NCI-H1105 treated with DMSO at 0.1 percent for 48 hours (cell line): ENCODE results near the gene MFSD6.
A peak's percentile ranks its signal among the peaks of the same experiment; 100 is the strongest.
"Not testable (repeated sequence)": the region's sequence is repeated elsewhere in the genome, so short reads cannot be mapped to it uniquely, and the experiment has no call there.

ENCODE experiments used
- DNase-seq: peaks from one replicate; lab custom pipeline; 2025; lab: John Stamatoyannopoulos, UW

Gene MFSD6

DNA sequence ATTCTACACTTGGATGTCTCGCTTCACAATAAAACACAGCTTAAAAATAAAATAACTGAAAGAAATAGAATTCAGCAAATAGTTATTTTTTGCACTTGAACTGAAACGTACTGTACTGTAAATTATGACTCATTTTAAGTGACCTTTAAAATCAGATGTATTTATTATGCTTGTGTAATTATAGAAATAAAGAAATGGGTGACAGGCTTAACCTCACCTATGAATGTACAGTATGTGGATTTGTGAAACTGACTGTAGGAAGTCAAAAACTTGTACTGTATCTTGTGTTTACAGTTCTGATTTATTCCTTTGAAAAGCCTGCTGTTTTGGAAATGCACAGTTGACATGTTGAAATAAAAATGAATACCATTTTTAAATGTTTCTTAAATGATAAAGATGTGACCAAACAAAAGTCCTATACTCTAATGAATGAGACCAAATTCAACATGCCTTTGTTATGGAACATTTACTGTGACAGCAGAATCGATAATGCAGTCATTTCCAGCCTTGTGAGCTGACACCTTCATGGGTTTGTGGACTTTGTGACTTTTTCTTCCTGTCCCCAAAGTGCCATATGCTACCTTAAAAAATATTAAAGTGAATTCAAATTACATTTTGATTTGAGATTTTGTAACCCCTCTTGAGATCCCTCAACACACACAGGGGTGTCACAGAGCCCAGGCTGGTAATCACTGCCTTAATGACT is 93.7 kb downstream of the MFSD6 start:
- no peak for DNase-seq

DNA sequence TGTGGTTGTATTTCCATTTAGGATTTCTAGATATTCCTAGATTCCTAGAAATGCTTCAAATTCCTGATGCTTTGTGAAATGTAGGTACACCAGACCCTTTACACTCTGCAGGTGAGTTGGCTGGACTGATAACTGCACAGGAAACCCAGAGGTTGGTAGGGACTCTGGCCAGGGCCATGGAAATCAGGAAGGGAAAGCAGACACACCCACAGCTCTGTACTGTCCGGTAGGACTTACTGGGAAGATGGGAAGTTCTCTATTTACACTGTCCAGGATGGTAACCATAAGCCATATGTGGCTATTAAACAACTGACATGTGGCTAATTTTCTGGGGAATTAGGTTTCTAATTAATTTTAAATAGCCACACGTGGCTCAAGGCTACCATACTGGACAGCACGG is 94.9 kb downstream of the MFSD6 start:
- DNase-seq = no peak

DNA sequence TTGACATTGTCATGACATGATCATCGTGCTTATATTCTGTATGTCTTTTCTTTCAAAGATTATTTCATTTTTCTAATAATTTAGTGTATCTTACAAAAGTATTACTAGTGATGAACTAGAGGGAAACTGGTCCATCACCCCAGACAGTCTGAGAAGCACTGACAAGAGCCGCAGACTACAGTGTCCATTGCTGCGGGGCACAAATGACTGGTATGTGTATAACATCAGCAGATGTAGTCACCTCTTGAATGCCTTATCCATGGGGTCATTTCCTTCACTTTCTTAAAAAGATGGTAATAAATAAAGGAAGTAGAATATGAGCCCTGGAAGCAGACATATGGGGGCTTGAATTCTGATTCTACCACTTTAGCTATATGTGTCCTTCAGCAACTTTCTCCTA is 96.8 kb downstream of the MFSD6 start:
- no peak for DNase-seq

DNA sequence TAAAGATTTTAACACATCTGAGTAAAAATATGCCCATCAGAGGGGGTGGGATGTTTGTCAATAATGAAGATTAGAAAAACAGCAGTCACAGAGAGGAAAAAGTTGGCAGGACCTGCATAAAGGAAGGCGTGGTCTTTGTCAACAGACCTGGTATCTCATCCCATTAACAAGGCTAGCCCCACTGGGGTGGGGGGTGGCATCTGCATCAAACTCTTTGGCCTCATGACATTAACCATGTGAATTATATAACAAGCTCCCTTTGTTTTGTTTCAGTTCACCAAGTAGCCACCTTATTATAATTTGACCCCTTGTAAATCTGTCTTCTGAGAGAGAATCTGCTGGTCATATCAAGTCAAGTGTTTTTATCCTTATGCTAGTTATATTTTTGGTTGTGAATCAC is 97.5 kb downstream of the MFSD6 start:
- peak; percentile 31 for DNase-seq

DNA sequence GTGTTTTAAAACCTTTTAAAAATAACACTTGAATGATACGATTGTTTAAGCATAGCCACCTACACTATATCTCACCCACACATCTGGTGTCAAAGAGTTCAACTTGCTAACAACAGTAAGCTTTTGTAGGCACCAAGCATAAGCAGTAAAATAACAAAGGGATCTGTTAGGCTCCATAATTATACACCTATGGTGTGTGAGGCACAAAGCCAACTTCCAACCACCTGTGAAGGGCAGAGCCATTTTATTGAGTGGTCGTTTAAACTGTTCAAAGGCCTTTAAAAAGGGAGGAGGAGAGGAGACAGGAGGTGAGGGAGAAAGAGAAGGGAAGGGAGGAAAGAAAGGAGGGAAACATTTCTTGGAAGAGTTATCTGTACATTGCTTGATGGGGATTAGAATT is 98.5 kb downstream of the MFSD6 start:
- DNase-seq = peak; percentile 92

DNA sequence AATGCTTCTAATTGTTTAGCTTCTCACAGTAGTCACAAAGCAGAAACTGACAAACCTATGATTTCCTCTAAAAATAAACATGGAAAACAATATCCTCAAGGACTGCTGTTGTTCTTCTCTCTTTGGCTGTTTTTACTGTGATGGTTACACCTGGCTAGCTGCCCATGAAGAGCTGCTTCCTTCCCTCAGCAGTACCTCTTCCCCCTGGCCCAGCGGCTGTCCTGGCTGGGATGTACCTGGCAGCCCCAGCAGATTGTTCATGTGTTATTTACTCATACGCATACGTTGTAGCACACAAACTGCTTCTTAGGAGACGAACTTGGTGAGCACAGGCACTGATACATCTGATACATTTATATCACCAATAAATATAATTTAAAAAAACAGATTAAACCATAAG is 99.0 kb downstream of the MFSD6 start:
- DNase-seq = peak; percentile 90

DNA sequence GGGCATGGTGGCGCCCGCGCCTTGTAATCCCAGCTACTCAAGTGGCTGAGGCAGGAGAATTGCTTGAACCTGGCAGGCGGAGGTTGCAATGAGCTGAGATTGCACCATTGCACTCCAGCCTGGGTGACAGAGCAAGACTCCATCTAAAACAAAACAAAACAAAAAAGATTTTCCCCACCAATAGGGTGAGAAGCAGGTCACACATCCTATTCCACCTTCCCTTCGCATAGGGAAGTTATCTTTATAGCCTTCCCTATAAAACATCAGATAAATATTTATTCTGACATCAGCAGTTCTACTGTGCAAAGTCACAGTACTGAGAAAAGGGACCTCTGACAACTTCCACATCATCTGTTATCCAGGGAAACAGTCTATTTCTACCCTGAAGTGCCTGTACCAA is 101.7 kb downstream of the MFSD6 start:
- not testable (repeated sequence) for DNase-seq

DNA sequence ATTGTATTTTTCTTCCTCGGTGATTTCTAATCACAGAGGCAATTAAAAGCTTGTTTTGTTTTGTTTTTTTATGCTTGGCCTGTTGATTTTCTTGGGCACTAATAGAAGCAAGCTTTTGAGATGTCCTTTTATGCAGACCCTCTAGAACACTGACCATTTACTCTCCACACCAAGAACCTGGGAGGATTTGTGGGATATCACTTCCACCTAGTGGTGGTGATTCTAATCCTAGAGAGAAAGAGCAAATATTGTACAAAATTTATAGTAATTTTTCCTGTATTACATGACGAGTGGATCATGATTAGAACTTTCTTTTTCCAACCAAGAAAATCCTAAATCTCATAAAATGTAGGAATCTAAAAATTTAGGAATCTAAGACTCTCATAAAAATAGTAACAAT is 102.9 kb downstream of the MFSD6 start:
- DNase-seq = peak; percentile 14

DNA sequence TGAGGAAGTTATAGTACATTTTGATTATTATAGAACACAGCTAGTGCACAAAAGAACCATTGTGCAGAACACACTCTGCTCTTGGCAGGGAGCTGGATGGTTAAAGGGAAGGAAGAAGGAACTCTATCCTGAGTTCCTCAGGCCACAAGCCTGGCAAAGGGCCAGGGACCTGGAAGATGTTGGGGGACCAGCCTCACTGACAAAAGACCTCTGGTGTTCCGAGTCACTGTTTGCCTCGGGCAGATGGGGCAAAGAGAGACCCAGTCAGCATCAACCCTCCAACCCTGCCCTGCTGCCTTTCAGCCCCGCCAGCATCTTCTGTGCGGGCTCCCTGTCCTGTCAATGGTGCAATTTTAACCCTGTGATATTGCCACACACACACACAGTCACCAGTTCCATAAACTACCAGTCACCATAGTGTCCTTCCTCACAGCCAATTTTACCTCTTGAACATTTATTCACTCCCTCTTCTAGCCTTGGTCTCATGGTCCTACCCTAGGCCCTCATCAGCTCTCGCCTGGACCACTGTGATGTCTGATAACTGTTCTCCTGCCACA is 104.5 kb downstream of the MFSD6 start:
- no peak for DNase-seq

DNA sequence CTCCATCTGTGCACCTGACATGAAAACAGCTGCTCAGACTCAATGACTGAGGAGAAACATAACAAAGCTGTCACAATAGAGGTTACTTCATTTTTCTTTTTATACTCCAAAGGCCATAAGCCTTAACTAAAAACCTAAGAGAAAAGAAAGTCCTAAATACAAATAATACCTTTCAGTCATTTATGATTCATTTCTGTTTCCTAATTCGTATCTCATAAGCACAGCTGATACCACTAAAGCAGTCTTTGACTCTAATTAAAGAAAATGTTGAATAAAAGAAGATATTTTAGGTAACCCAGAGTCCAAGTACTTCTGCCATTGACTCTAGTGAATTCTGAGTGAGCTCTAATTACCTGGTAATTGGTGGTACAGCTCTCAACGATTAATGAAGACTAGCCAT is 105.7 kb downstream of the MFSD6 start:
- DNase-seq = peak; percentile 35

DNA sequence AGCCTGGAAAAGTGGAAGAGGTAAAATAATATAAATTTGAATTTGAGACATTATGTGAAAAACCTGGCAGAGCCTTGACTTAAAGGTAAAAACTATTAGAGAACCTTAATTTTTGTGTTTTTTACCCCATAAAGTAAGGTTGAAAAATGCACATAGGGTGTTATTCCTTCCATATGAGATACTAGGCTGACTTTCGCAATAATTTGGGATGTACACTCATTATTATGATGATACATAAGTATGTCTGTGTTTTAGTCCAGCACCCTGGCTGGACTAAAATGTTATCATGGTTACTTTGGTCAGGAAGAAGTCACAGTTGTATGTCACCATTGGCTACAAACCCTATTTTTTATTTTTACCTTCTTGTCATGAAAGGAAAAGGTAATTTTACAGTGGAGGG is 106.5 kb downstream of the MFSD6 start:
- no peak for DNase-seq

DNA sequence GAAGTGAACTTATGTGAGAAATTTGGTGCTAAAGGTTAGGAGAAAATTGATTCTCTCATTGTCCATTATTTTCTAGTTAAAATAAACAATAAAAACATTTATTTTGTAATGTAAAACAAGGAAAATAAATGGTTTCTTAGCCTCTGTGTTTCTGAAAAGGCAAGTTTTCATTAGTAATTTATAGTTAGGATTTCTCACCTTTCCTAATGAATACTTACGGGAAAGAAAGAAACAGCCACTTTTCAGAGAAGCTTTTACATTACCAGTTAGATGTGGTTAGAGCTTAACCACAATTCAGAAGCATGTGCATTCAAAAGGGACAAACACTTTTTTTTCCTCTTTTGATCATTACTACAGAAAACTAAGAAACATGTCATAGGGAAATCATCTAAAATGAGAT is 107.5 kb downstream of the MFSD6 start:
- no peak for DNase-seq

DNA sequence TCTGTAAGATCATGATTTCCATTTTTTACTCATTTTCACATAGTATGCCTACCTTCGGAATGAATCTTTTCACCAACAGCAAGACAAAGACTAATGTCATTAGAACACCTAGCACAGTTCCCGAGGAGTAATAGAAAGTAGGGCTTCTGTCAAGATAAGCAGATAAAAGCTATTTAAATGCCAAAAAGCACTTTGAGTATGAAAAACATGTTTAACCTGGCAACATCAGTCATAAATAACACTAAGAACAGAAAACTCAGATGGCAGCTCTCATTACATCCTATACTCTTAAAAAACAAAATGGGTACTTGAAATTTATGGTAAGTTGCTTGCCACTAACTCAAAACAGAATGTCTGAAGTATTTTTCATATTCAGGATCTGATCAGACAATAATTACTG is 109.3 kb downstream of the MFSD6 start:
- DNase-seq = no peak

DNA sequence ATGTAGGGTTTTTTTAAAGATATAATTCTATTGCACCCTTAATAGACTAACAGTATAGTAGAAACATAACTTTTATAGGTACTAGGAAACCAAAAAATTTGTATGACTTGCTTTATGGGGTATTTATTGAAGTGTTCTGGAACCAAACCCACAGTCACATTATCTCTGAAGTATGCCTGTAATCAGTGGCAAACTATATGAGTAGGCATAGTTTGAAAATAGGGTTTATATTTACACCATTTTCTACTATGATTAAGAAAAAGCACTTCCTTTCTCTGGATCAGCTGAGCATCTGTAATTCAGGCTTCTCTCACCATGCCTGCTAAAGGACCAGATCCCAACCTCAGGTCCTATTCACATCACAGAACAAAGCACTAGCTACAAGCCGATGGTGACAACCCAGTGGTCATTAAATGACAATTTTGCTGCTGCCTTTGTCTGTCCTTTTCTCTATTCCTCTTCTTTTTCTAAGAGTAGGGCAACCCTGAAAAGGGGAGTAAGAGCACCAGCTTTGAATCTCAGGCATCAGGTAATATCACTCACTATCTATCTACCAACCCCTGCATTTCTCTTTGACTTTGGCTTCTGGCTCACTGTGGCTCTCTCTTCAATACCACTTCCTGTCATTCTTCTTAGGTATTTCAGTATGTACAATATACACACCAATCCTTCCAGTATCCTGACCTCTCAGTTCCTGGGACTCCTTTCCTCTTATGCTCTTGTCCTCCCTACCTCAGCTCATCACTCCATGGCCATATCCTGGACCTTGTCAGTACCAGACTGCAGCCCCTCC is 112.0 kb downstream of the MFSD6 start:
- DNase-seq = no peak

DNA sequence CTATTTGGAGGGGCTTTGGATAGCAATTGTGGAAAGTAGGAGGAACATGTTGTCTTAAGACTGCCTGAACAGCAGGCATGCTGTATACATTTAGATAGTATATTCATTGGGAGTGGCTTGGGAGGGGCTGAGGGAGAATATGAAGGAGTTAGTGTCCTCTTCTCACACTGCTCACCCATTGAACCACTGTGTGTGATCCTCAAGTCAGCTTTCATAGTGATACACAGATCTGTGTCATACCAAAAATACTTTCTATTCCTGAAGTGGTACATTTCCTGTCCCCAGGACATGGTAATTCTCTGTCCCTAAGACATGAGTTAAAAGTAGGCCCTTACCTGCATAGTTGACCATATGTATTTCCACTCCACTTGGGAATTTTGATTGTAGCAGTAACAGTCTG is 116.8 kb downstream of the MFSD6 start:
- DNase-seq = no peak

DNA sequence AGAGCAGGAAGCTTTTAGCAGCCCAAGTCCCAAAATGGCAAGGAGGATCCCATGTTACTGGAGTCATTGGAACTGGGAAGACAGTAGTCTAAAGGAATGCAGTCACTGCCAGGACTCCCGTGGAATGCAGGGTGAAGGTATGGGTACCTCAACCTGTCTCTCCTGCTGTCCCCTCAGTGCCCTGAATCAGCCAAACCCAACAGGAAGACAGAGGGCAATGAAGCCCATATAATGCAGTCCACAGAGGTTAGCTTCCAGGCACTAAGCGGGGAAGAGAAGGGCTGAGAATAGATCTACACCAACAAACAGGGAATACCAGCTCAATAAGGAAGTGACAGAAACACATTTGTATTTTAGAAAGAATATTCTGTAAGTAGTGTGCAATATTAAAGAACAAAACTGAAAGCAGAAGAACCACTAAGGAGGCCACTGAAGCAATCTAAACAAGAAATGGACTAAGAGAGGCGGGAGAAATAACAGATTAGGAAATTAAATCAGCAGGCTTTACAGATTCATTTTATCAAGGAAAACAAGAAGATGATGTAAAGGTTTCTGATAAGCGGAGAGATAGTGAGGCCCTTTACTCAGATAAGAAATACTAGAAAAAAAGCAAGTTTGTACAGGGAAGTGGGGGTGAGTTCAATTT is 118.1 kb downstream of the MFSD6 start:
- DNase-seq = no peak

DNA sequence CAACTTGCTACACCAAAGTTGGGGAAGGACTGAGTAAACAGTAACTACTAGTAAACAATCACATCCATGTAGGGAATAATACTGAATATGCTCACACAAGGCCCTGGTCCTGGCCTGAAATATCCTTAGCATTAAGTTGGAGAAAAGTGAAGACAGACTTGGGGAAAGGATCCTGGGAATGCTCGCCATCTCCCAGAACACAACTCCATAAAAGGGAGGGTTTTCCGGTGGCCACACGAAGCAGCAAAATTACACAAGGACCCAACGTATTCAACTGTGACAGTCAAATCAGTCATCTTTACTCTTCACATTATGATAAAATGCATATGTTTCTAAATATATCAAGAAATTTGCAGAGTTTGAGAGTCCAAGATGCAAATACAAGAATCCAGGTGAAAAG is 119.1 kb downstream of the MFSD6 start:
- DNase-seq = no peak

DNA sequence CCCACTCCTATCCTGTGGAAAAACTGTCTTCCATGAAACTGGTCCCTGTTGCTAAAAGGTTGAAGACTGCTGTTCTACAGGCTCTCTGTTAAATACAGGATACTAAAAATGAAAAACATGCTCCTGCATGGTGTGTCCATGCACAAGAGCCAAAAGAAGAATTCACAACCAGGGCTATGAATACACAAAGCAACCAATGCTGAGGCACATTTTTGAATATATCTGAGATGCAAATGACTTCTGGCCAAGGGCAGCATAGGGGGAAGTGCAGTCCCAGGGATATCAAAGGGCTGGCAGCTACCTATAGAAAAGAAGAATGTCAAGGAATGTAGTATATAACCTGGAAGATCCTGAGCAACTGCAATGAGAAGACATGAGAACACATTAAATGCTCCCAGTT is 119.8 kb downstream of the MFSD6 start:
- DNase-seq = no peak

DNA sequence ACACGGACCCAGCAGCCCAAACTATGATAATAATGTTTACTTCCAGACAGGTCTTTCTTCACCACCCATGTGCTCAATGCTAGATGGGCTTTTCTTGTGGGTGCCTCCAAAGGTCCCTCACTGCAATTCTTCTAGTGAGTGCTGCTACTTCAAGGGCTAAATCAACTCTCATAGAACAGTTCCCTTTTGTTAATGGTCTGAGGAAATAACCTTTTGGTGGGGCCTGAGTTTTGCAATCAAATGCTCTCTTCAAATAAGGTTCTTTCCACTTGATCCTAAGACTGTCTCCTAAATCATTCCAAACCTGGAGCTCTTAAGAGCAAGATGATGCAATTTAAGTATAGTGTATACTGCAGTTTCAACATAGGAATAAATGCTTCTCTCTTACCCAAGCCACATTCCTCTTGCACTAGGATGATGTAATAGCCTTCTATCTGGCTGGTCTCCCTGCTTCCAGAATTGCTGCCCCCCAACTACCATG is 120.4 kb downstream of the MFSD6 start:
- no peak for DNase-seq

DNA sequence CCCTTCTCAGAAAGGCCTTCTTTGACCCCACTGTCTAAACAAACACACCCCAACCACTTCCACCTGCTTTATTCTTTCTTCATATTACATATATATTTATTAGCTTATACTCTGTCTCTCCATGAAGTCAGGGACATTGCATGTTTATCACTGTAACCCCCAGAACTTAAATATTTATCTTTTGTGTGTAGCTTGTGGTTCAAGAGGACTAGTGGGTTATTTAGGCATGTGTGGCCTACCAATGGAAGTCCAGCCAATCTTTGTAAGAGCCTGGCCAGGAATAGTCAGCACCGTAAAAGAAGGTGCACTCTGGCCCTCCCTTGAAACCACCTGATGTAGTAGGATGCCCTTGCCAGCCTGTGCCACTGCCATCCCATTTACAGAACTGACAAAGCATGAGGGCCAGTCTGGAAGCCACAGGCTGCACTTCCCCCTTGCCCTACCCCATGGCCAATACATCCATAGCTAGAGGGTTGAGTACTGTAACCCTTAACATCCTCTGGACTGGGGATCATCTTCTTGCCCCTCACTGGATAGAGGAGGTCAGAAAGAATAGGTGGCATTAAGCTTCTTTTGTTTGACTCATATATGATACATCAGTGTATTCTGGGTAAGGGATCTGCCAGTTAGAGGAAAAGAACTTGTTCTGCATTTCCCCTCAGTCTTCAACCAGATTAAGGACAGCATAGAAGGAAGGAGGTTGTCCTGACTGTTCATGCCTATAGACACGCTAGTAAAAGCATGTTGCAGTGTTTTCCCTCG is 121.5 kb downstream of the MFSD6 start:
- DNase-seq = no peak

DNA sequence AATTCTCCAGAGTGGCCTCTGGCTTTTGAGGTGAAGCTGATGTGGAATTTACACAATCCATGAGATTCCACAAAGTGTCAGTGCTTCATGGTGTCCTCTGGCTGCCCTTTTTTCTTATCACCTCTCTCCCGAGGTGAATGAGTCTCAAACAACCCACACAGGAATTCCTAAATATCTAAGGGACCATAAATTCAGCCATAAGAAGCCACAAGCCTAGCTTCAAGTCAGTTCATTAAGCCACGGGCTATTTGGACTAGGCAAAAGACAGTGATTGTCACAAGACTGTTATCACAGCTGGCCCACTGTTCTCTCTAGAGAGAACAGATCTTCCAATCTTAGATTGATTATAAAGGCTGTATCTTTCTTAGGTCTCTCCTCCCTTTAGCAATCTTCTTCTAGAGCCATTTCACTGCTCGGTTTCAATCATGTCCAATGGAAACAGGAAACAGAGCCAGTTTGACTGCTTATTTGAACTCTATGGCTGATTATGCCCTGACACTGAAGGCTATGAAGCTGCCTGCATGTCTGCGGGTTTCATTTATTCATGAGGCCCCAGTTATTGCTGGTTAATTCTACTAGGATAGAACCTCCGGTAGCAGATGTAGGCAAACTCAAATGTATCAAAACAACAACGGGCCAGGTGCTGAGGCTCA is 122.2 kb downstream of the MFSD6 start:
- no peak for DNase-seq

DNA sequence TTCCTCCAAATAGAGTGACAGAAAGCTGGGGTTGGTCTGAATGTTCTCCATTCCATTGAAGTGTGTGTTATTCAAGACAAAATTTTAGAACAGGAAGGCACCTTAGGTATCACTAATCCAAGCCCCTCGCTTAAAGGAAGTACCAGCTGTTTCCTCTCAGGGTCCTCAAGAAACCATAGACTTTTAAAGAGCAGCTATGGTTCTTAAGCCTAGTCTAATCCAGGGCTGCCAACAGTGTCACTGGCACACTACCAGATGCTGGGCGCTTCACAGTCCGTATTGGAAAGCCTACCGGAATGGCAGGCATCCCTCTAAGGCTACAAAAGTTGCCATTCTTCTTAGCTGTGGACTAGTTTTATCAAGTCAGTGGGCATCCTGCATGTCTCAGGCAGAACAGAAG is 124.4 kb downstream of the MFSD6 start:
- no peak for DNase-seq
